Gastroesophageal sphincter (tissue), 3 donors: ENCODE results near the gene CTSK.

Experiments used
- CTCF ChIP-seq, 4 experiments: fragments of 200-600 bp in 2 of 4; fragments of 450-650 bp in 2 of 4; sonication (generic) in 1 of 4; IDR thresholded peaks; one replicate each; pipeline ENCODE4 v1.5.1; 2017 to 2019; ENCODE audit warnings: antibody characterized with exemption in 4 of 4, mild to moderate bottlenecking in 2 of 4, moderate library complexity in 2 of 4
- EP300 ChIP-seq: sonication (generic); formaldehyde crosslinking; IDR thresholded peaks from one replicate; pipeline ENCODE4 v1.6.1; 2017; ENCODE audit warnings: antibody characterized with exemption, mild to moderate bottlenecking
- POLR2A ChIP-seq, 2 donors: fragments of 450-650 bp; IDR thresholded peaks; one replicate each; pipeline ENCODE4 v1.6.1; 2017; ENCODE audit warnings: antibody characterized with exemption in 2 of 2, mild to moderate bottlenecking in 2 of 2, moderate library complexity in 1 of 2
- POLR2AphosphoS5 ChIP-seq: sonication (generic); formaldehyde crosslinking; IDR thresholded peaks from one replicate; pipeline ENCODE4 v1.6.1; 2017; ENCODE audit warnings: antibody characterized with exemption

GRCh38 chr1:150843474-150843873, 35.4 kb upstream of the CTSK start:
- TF ChIP-seq CTCF (IDR thresholded peaks at IDR 0.05), result no peak
- no peak for TF ChIP-seq POLR2A (IDR thresholded peaks at IDR 0.05)
- no peak for TF ChIP-seq POLR2AphosphoS5
- TF ChIP-seq EP300, result no peak
